Adrenal gland (tissue), 5 donors: Measurements from ENCODE around the gene DBI.

Experiments
- CTCF ChIP-seq, 6 experiments: fragments of 450-650 bp in 4 of 6; fragments of 200-600 bp in 2 of 6; sonication (generic) in 1 of 6; IDR thresholded peaks; 1 replicate in 5 of 6; 2 replicates in 1 of 6; pipeline versions ENCODE4 v1.5.1 to v1.8.0; 2016 to 2021; ENCODE audit warnings: antibody characterized with exemption in 6 of 6, mild to moderate bottlenecking in 2 of 6, moderate library complexity in 1 of 6
- POLR2A ChIP-seq, 2 donors: fragments of 450-650 bp; IDR thresholded peaks; one replicate each; pipeline ENCODE4 v1.6.1; 2017; ENCODE audit warnings: antibody characterized with exemption in 2 of 2, mild to moderate bottlenecking in 2 of 2, moderate library complexity in 1 of 2
- donor health status: DM: no; HTN: no; CAD: no.

GRCh38 chr2:119397196-119397595 is 30.4 kb downstream of the DBI start:
- TF ChIP-seq CTCF (IDR thresholded peaks at IDR 0.05) (no peak), POLR2A (IDR thresholded peaks at IDR 0.05) (no peak)
